GM21737 (cell line): ENCODE data around the gene TBC1D22A.
"Not testable (repeated sequence)": the region's sequence is repeated elsewhere in the genome, so short reads cannot be mapped to it uniquely, and the experiment has no call there.

Source experiments
- ATAC-seq: cut with Tn5 transposase; IDR thresholded peaks from one replicate; pipeline ENCODE4 v1.9.1; 2021; ENCODE audit warnings: mild to moderate bottlenecking, moderate library complexity; ENCODE audit not compliant: unreplicated experiment

Gene TBC1D22A

GRCh38 chr22:47157486-47158270, 395.2 kb downstream of the TBC1D22A start:
- no peak for ATAC-seq

GRCh38 chr22:47158457-47158856, 396.0 kb downstream of the TBC1D22A start:
- ATAC-seq, result no peak

- no peak for ATAC-seq
These were observed 397.1 kb downstream of the TBC1D22A start for GRCh38 chr22:47159592-47159991.

GRCh38 chr22:47160141-47160541, 397.7 kb downstream of the TBC1D22A start:
- ATAC-seq, result no peak

GRCh38 chr22:47160781-47161520, 398.5 kb downstream of the TBC1D22A start:
- no peak for ATAC-seq

GRCh38 chr22:47161631-47162030, 399.2 kb downstream of the TBC1D22A start:
- no peak for ATAC-seq

GRCh38 chr22:47162865-47163264, 400.4 kb downstream of the TBC1D22A start:
- ATAC-seq, result no peak

- ATAC-seq, result no peak
These were observed 401.0 kb downstream of the TBC1D22A start for GRCh38 chr22:47163481-47163855.

GRCh38 chr22:47163856-47164513, 401.5 kb downstream of the TBC1D22A start:
- ATAC-seq, result no peak

GRCh38 chr22:47164514-47165337, 402.3 kb downstream of the TBC1D22A start:
- no peak for ATAC-seq

GRCh38 chr22:47165338-47166032, 403.0 kb downstream of the TBC1D22A start:
- no peak for ATAC-seq

GRCh38 chr22:47166033-47166404, 403.6 kb downstream of the TBC1D22A start:
- ATAC-seq, result no peak

GRCh38 chr22:47166446-47167016, 404.1 kb downstream of the TBC1D22A start:
- no peak for ATAC-seq

- ATAC-seq, result no peak
These were observed 404.6 kb downstream of the TBC1D22A start for GRCh38 chr22:47167056-47167455.

- ATAC-seq, result not testable (repeated sequence)
These were observed 405.5 kb downstream of the TBC1D22A start for GRCh38 chr22:47167921-47168320.

GRCh38 chr22:47168441-47168840, 406.0 kb downstream of the TBC1D22A start:
- ATAC-seq, result no peak

- no peak for ATAC-seq
These were observed 406.7 kb downstream of the TBC1D22A start for GRCh38 chr22:47168900-47169800.

GRCh38 chr22:47169801-47170140, 407.3 kb downstream of the TBC1D22A start:
- ATAC-seq, result no peak
